GM18505 (cell line): ENCODE results near the gene CCR2.

Source experiments
- ATAC-seq: cut with Tn5 transposase; IDR thresholded peaks from one replicate; pipeline ENCODE4 v1.9.1; 2021; ENCODE audit not compliant: unreplicated experiment
- POLR2A ChIP-seq: IDR thresholded peaks from 4 replicates; pipeline ENCODE4 v1.6.1; 2011; ENCODE audit warnings: borderline replicate concordance; ENCODE audit not compliant: insufficient read depth, insufficient read length; ENCODE audit errors: extremely low read depth

CCR2 gene

GRCh38 chr3:46408853-46409252, 54.9 kb downstream of the CCR2 start:
- no peak for ATAC-seq
- no peak for TF ChIP-seq POLR2A

DNA sequence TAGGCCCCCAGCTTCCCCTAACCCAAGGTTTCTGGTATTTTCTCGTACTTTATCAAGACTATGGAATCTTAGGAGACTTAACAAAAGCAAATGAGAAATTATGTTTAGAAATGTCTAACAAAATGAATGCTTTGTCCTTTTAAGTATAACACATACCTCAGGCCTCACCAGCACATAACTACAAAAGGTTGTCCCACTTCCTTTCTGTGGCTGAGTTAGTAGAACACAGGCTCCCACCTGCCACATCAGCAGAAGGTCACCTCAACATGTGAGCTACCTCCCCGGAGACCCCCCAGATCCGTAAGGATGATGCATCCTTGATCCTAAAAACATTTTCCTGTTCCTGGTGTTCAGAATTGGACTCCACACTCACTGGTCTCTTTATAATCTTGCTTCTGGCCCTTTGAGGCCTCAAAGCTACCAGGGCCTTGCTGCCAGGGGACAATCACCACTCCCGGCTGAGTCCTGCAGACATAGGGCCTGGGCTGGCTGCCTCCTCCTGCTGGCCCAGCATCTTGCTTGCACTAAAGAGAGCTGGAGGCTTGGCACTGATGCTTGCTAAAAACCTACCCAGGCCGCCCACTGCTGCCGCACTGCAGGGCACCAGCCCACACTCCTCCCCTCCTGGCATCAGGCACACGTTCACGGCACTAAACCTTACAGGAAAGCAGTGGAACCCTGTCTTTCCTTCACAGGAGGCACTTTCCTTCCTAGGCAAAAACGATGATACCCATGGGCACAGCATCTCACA, 56.0 kb downstream of the CCR2 start:
- TF ChIP-seq POLR2A: no peak
- ATAC-seq: no peak
